Nephron (organoid): ENCODE measurements around the gene RTL10.

ENCODE experiments used
- H3K27ac Mint-ChIP-seq, 3 experiments: 2 replicates each; pipeline ENCODE4 v1.8.0; 2020; ENCODE audit warnings: mixed read lengths in 3 of 3, mild to moderate bottlenecking in 2 of 3, moderate library complexity in 1 of 3
- H3K27me3 Mint-ChIP-seq: 2 replicates; pipeline ENCODE4 v1.8.0; 2021; ENCODE audit warnings: low read depth, mild to moderate bottlenecking, moderate library complexity, mixed read lengths
- H3K36me3 Mint-ChIP-seq: 2 replicates; pipeline ENCODE4 v1.8.0; 2020; ENCODE audit warnings: low read depth, mixed read lengths
- H3K4me1 Mint-ChIP-seq: 2 replicates; pipeline ENCODE4 v1.8.0; 2020; ENCODE audit warnings: mixed read lengths
- H3K4me3 Mint-ChIP-seq, 3 experiments: 2 replicates each; pipeline ENCODE4 v1.8.0; 2020; ENCODE audit warnings: mild to moderate bottlenecking in 3 of 3, mixed read lengths in 3 of 3, moderate library complexity in 2 of 3
- H3K9me3 Mint-ChIP-seq: 2 replicates; pipeline ENCODE4 v1.8.0; 2020; ENCODE audit warnings: mixed read lengths
- TF ChIP-seq, protein P1 (sequence below), 3 experiments: fragments of 200-600 bp; sonication (generic); IDR thresholded peaks; one replicate each; pipeline ENCODE4 v1.5.0; 2021; ENCODE audit warnings: antibody characterized with exemption in 3 of 3; ENCODE audit not compliant: unreplicated experiment in 3 of 3

Gene RTL10

GRCh38 chr22:19875061-19875530 is 20.4 kb upstream of the RTL10 start:
- H3K27ac Mint-ChIP-seq = no peak overlapping the region
- H3K4me1 Mint-ChIP-seq = peaks cover 25% of the 10 kb centered on the region
- no peaks in the 10 kb centered on the region for H3K36me3 Mint-ChIP-seq

GRCh38 chr22:19874307-19875060 is 19.8 kb upstream of the RTL10 start:
- Mint-ChIP-seq H3K9me3 (no peaks in the 10 kb centered on the region), H3K27me3 (peaks cover 5% of the 10 kb centered on the region), H3K27ac (no peak overlapping the region), H3K4me1 (peaks cover 25% of the 10 kb centered on the region), H3K4me3 (no peak overlapping the region), H3K36me3 (no peaks in the 10 kb centered on the region)
- TF ChIP-seq, protein P1, sequence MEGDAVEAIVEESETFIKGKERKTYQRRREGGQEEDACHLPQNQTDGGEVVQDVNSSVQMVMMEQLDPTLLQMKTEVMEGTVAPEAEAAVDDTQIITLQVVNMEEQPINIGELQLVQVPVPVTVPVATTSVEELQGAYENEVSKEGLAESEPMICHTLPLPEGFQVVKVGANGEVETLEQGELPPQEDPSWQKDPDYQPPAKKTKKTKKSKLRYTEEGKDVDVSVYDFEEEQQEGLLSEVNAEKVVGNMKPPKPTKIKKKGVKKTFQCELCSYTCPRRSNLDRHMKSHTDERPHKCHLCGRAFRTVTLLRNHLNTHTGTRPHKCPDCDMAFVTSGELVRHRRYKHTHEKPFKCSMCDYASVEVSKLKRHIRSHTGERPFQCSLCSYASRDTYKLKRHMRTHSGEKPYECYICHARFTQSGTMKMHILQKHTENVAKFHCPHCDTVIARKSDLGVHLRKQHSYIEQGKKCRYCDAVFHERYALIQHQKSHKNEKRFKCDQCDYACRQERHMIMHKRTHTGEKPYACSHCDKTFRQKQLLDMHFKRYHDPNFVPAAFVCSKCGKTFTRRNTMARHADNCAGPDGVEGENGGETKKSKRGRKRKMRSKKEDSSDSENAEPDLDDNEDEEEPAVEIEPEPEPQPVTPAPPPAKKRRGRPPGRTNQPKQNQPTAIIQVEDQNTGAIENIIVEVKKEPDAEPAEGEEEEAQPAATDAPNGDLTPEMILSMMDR (IDR thresholded peaks at IDR 0.05; ENCODE audit: unreplicated experiment in 3 of 3) = no peak

More at GRCh38 chr22:19875061-19875530, 20.4 kb upstream of the RTL10 start:
- Mint-ChIP-seq H3K4me3 (no peak overlapping the region), H3K27me3 (peaks cover 5% of the 10 kb centered on the region), H3K9me3 (no peaks in the 10 kb centered on the region)
- TF ChIP-seq, protein P1 (IDR thresholded peaks at IDR 0.05; ENCODE audit: unreplicated experiment in 3 of 3) = no peak

DNA sequence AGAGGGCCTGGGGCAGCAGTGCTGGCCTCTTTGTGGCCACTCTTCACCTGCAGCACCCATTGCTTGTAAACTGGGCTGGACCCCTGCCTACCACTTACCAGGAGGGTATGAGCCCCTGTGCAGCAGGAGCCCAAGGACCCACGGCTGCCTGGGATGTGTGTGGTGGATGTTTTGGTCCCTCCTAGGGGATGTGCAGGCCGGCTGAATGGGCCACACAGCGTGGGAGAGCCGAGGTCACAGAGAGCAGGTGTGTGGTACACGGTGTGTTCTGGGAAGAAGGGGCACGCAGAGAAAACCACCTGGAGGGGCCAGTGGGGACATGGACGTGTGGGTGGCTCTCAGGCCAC is 19.3 kb upstream of the RTL10 start:
- H3K27me3 Mint-ChIP-seq = peaks cover 5% of the 10 kb centered on the region
- H3K9me3 Mint-ChIP-seq = no peaks in the 10 kb centered on the region
- H3K4me3 Mint-ChIP-seq = no peak overlapping the region
- H3K27ac Mint-ChIP-seq = no peak overlapping the region
- H3K4me1 Mint-ChIP-seq = peaks cover 22% of the 10 kb centered on the region
- no peaks in the 10 kb centered on the region for H3K36me3 Mint-ChIP-seq
- TF ChIP-seq, protein P1 (IDR thresholded peaks at IDR 0.05; ENCODE audit: unreplicated experiment in 3 of 3) = no peak

DNA sequence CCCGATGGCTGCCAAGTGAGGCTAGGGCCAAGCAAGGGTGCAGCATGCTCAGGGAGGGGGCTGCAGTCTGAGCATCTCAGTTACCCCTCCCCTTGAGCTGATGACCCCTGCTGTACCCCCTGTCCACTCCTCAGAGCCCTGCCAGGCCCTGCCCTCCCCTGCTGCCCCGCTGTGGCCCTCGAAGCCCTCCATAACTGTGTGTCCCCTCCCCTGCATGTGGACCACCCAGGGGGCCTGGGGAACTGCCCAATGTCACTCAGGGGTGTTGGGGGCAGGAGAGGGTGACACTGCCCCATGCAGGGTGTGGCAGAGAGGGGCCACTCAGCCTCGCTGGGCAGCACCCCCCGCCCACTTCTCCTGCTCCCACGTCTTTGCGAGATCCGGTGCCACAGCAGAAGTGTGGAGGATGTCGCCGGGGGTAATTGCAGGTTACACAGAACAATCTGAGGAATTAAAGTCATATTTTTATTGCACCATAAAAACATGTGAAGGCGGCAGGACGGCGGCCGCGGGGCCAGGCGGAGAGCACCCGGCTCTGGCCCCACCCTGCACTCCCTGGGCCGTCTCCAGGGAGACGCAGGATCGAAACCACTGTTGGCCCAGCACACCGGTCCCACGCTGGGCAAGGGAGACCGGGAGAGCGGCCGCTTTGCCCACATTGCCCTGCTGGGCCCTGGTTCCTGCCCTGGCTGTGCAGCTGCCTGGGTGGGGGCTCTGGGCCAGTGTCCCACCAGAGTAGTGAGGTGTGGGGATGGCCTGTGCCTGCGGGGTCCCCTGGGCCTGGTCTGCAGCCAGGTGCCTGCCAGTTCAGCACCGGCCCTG is 18.7 kb upstream of the RTL10 start:
- H3K9me3 Mint-ChIP-seq = no peaks in the 10 kb centered on the region
- TF ChIP-seq, protein P1 (IDR thresholded peaks at IDR 0.05; ENCODE audit: unreplicated experiment in 3 of 3) = no peak
- H3K27me3 Mint-ChIP-seq = peaks cover 5% of the 10 kb centered on the region
- H3K4me1 Mint-ChIP-seq = peaks cover 16% of the 10 kb centered on the region
- H3K27ac Mint-ChIP-seq = no peak overlapping the region
- H3K36me3 Mint-ChIP-seq = no peaks in the 10 kb centered on the region
- H3K4me3 Mint-ChIP-seq = no peak overlapping the region

DNA sequence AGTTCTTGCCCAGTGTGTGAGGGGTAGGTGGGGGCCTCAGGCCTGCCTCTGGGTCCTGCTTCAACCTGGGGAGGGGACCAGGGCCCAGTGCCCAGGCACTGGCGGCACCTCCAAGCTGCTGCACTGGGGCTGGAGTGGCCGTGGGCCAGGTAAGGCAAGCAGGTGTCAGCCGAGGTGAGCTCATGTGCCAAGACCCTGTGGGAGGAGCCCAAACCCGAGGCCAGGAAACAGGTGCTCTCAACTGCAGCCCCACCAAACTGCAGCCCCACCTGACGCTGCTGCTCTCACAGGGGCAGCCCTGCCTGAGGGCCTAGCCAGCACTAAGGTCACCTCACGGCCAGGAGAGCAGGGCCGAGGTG is 18.1 kb upstream of the RTL10 start:
- Mint-ChIP-seq H3K4me3 (no peak overlapping the region), H3K27me3 (peaks cover 10% of the 10 kb centered on the region), H3K4me1 (peaks cover 10% of the 10 kb centered on the region), H3K9me3 (no peaks in the 10 kb centered on the region), H3K36me3 (no peaks in the 10 kb centered on the region), H3K27ac (no peak overlapping the region)
- TF ChIP-seq, protein P1 (IDR thresholded peaks at IDR 0.05; ENCODE audit: unreplicated experiment in 3 of 3) = no peak
